Measurements from ENCODE around the gene FSIP1. TPM values are rescaled to one million over a fixed set of nuclear protein-coding genes. Genes with fewer than 3 reads are reported as not detected.

Gene FSIP1
- total RNA-seq, 4 donors from 2014 or later, result 0.20 to 1.5 (median 0.42) TPM

- WGBS, 2 donors, result 67 to 72% methylated on average over 6 of the region's 6 CpGs
- no peaks in the 10 kb centered on the region for H3K9me3 ChIP-seq
- no peaks in the 10 kb centered on the region for H3K27me3 ChIP-seq
- TF ChIP-seq POLR2A (IDR thresholded peaks at IDR 0.05) (no peak), EP300 (IDR thresholded peaks at IDR 0.05) (no peak), CTCF (IDR thresholded peaks at IDR 0.05) (no peak)
- peaks cover 0 to 2% (median 0%) of the 10 kb centered on the region in 4 donors for H3K4me1 ChIP-seq
- H3K36me3 ChIP-seq, result peaks cover 0 to 18% (median 0%) of the 10 kb centered on the region in 3 donors
- no peak overlapping the region for H3K4me3 ChIP-seq
- no peak overlapping the region for H3K27ac ChIP-seq
- no peak for DNase-seq (ENCODE audit: low spot score in 2 of 2)
These were observed 15.7 kb upstream of the FSIP1 start for GRCh38 chr15:39798382-39798781.

- H3K27ac ChIP-seq, result no peak overlapping the region
- no peak overlapping the region for H3K4me3 ChIP-seq
- 88 to 91% methylated on average over 6 of the region's 6 CpGs for WGBS, 2 donors
- no peaks in the 10 kb centered on the region for H3K27me3 ChIP-seq
- H3K9me3 ChIP-seq, result no peaks in the 10 kb centered on the region
- DNase-seq (ENCODE audit: low spot score in 2 of 2), result no peak
- TF ChIP-seq EP300 (IDR thresholded peaks at IDR 0.05), result no peak
- TF ChIP-seq CTCF (IDR thresholded peaks at IDR 0.05), result no peak
- TF ChIP-seq POLR2A (IDR thresholded peaks at IDR 0.05), result no peak
- H3K4me1 ChIP-seq, result peaks cover 0 to 2% (median 0%) of the 10 kb centered on the region in 4 donors
- peaks cover 0 to 18% (median 0%) of the 10 kb centered on the region in 3 donors for H3K36me3 ChIP-seq
These were observed 14.8 kb upstream of the FSIP1 start for GRCh38 chr15:39797407-39797806.

- no peaks in the 10 kb centered on the region for H3K9me3 ChIP-seq
- WGBS, 2 donors, result 89 to 93% methylated on average over 5 of the region's 5 CpGs
- no peak for TF ChIP-seq EP300 (IDR thresholded peaks at IDR 0.05)
- TF ChIP-seq POLR2A (IDR thresholded peaks at IDR 0.05), result no peak
- TF ChIP-seq CTCF (IDR thresholded peaks at IDR 0.05), result no peak
- peaks cover 0 to 14% (median 0%) of the 10 kb centered on the region in 3 donors for H3K36me3 ChIP-seq
- no peaks in the 10 kb centered on the region for H3K27me3 ChIP-seq
- DNase-seq (ENCODE audit: low spot score in 2 of 2), result no peak
- H3K4me3 ChIP-seq, result no peak overlapping the region
- no peak overlapping the region for H3K27ac ChIP-seq
- peaks cover 0 to 2% (median 0%) of the 10 kb centered on the region in 4 donors for H3K4me1 ChIP-seq
These were observed 14.0 kb upstream of the FSIP1 start for GRCh38 chr15:39796601-39797000.

GRCh38 chr15:39795486-39795885 lies 12.8 kb upstream of the FSIP1 start:
- TF ChIP-seq CTCF (IDR thresholded peaks at IDR 0.05) (no peak), POLR2A (IDR thresholded peaks at IDR 0.05) (no peak), EP300 (IDR thresholded peaks at IDR 0.05) (no peak)
- no peak for DNase-seq (ENCODE audit: low spot score in 2 of 2)
- Histone ChIP-seq H3K4me3 (no peak overlapping the region), H3K27me3 (no peaks in the 10 kb centered on the region), H3K27ac (no peak overlapping the region), H3K9me3 (no peaks in the 10 kb centered on the region), H3K36me3 (peaks cover 0 to 4% (median 0%) of the 10 kb centered on the region in 3 donors), H3K4me1 (peaks cover 0 to 2% (median 0%) of the 10 kb centered on the region in 4 donors)
- WGBS, 2 donors, result 44 to 52% methylated on average over 3 of the region's 3 CpGs

GRCh38 chr15:39794954-39795353 lies 12.3 kb upstream of the FSIP1 start:
- DNase-seq (ENCODE audit: low spot score in 2 of 2), result no peak
- Histone ChIP-seq H3K36me3 (peaks cover 0 to 4% (median 0%) of the 10 kb centered on the region in 3 donors), H3K4me1 (peaks cover 0 to 2% (median 0%) of the 10 kb centered on the region in 4 donors), H3K27me3 (no peaks in the 10 kb centered on the region), H3K4me3 (no peak overlapping the region), H3K27ac (no peak overlapping the region), H3K9me3 (no peaks in the 10 kb centered on the region)
- 89% methylated on average over 3 of the region's 3 CpGs for WGBS, 2 donors
- no peak for TF ChIP-seq CTCF (IDR thresholded peaks at IDR 0.05)
- TF ChIP-seq POLR2A (IDR thresholded peaks at IDR 0.05), result no peak
- no peak for TF ChIP-seq EP300 (IDR thresholded peaks at IDR 0.05)

Data from tibial nerve (tissue), 4 donors.